Right lobe of liver (tissue), 4 donors: Measurements from ENCODE around the gene TTLL4.

ENCODE experiments used
- POLR2A ChIP-seq: fragments of 450-650 bp; IDR thresholded peaks from one replicate; pipeline ENCODE4 v1.6.1; 2017; ENCODE audit warnings: antibody characterized with exemption, mild to moderate bottlenecking
- TF ChIP-seq, protein P1 (sequence below), 4 donors: fragments of 200-600 bp in 3 of 4; fragments of 450-650 bp in 1 of 4; IDR thresholded peaks; one replicate each; pipeline versions ENCODE4 v1.5.1 to v1.8.0; 2016 to 2022; ENCODE audit warnings: antibody characterized with exemption in 4 of 4, mild to moderate bottlenecking in 2 of 4
- donor health status: DM: no; HTN: no; CAD: no.
- donor health status: DM: no; HTN: no; CAD: no.
- donor health status: DM: no; HTN: yes; CAD: no.

DNA sequence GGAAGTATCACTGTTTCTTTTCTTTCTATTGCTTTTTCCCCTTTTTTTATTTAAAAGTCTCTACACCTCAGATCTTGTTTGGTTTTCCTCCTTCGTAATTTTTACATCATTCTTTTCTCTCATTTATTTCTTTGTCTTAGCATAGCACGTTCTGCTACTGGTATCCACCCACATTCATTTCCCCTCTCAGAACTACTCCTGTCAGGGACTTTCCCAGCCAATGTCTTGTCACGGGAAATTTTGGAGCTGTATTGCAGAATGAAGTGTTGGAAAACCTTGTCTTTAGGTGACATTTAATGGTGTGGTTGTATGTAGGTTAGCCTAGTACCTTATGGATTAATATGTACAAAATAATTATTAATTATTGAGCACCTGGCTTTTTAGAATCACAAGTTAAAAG lies 34.0 kb downstream of the TTLL4 start:
- TF ChIP-seq POLR2A: no peak
- TF ChIP-seq, protein P1, sequence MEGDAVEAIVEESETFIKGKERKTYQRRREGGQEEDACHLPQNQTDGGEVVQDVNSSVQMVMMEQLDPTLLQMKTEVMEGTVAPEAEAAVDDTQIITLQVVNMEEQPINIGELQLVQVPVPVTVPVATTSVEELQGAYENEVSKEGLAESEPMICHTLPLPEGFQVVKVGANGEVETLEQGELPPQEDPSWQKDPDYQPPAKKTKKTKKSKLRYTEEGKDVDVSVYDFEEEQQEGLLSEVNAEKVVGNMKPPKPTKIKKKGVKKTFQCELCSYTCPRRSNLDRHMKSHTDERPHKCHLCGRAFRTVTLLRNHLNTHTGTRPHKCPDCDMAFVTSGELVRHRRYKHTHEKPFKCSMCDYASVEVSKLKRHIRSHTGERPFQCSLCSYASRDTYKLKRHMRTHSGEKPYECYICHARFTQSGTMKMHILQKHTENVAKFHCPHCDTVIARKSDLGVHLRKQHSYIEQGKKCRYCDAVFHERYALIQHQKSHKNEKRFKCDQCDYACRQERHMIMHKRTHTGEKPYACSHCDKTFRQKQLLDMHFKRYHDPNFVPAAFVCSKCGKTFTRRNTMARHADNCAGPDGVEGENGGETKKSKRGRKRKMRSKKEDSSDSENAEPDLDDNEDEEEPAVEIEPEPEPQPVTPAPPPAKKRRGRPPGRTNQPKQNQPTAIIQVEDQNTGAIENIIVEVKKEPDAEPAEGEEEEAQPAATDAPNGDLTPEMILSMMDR (IDR thresholded peaks at IDR 0.05): no peak
